ENCODE results near the gene TNRC6C.

GRCh38 chr17:78029697-78030096 lies 71.2 kb downstream of the TNRC6C start:
- TF ChIP-seq, protein P1, sequence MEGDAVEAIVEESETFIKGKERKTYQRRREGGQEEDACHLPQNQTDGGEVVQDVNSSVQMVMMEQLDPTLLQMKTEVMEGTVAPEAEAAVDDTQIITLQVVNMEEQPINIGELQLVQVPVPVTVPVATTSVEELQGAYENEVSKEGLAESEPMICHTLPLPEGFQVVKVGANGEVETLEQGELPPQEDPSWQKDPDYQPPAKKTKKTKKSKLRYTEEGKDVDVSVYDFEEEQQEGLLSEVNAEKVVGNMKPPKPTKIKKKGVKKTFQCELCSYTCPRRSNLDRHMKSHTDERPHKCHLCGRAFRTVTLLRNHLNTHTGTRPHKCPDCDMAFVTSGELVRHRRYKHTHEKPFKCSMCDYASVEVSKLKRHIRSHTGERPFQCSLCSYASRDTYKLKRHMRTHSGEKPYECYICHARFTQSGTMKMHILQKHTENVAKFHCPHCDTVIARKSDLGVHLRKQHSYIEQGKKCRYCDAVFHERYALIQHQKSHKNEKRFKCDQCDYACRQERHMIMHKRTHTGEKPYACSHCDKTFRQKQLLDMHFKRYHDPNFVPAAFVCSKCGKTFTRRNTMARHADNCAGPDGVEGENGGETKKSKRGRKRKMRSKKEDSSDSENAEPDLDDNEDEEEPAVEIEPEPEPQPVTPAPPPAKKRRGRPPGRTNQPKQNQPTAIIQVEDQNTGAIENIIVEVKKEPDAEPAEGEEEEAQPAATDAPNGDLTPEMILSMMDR (IDR thresholded peaks at IDR 0.05), result no peak
- TF ChIP-seq EP300 (IDR thresholded peaks at IDR 0.05) (no peak), POLR2AphosphoS5 (IDR thresholded peaks at IDR 0.05) (no peak), POLR2A (IDR thresholded peaks at IDR 0.05) (no peak)
